H9 (cell line): ENCODE results near the gene KRTAP2-3. TPM values are rescaled to one million over a fixed set of nuclear protein-coding genes. Genes with fewer than 3 reads are reported as not detected.
"Not testable (repeated sequence)": the region's sequence is repeated elsewhere in the genome, so short reads cannot be mapped to it uniquely, and the experiment has no call there.

Source experiments
- DNase-seq: peaks from one replicate; pipeline ENCODE4 v3.0.0-alpha.2; 2017
- H2AFZ ChIP-seq: one replicate; pipeline ENCODE4 v1.6.1; 2013; ENCODE audit warnings: mild to moderate bottlenecking, low read length, control low read depth, moderate library complexity
- H2AK5ac ChIP-seq: 2 replicates; pipeline ENCODE4 v1.6.1; 2013; ENCODE audit warnings: low read length, control low read depth, mixed read lengths; ENCODE audit not compliant: insufficient read length
- H2BK120ac ChIP-seq: one replicate; pipeline ENCODE4 v1.6.1; 2013; ENCODE audit warnings: low read depth, mild to moderate bottlenecking, low read length, control low read depth, inconsistent platforms; ENCODE audit not compliant: poor library complexity, severe bottlenecking
- H2BK12ac ChIP-seq: 2 replicates; pipeline ENCODE4 v1.6.1; 2013; ENCODE audit warnings: low read length, control low read depth, mixed read lengths, low read depth; ENCODE audit not compliant: insufficient read length
- H2BK15ac ChIP-seq: 2 replicates; pipeline ENCODE4 v1.6.1; 2013; ENCODE audit warnings: low read depth, low read length, control low read depth
- H2BK20ac ChIP-seq: one replicate; pipeline ENCODE4 v1.6.1; 2013; ENCODE audit warnings: low read depth, mild to moderate bottlenecking, low read length, control low read depth, inconsistent platforms; ENCODE audit not compliant: poor library complexity, severe bottlenecking
- H2BK5ac ChIP-seq: 2 replicates; pipeline ENCODE4 v1.6.1; 2013; ENCODE audit warnings: low read length, control low read depth, mixed read lengths; ENCODE audit not compliant: insufficient read length
- H3K14ac ChIP-seq: 2 replicates; pipeline ENCODE4 v1.6.1; 2013; ENCODE audit warnings: low read length, control low read depth; ENCODE audit not compliant: insufficient read depth
- H3K18ac ChIP-seq: 2 replicates; pipeline ENCODE4 v1.6.1; 2013; ENCODE audit warnings: low read depth, mild to moderate bottlenecking, mixed read lengths, low read length, control low read depth; ENCODE audit not compliant: insufficient read length
- H3K23ac ChIP-seq: 2 replicates; pipeline ENCODE4 v1.6.1; 2013; ENCODE audit warnings: low read length, control low read depth, mixed read lengths, low read depth; ENCODE audit not compliant: insufficient read length
- H3K23me2 ChIP-seq: 2 replicates; pipeline ENCODE4 v1.6.1; 2013; ENCODE audit warnings: low read depth, mild to moderate bottlenecking, mixed read lengths, low read length, control low read depth; ENCODE audit not compliant: insufficient read length, poor library complexity, severe bottlenecking
- H3K27ac ChIP-seq: 2 replicates; pipeline ENCODE4 v1.5.1; 2013; ENCODE audit warnings: low read length, control low read depth, mixed read lengths, low read depth; ENCODE audit not compliant: insufficient read length
- H3K27me3 ChIP-seq: 2 replicates; pipeline ENCODE4 v1.6.1; 2013; ENCODE audit warnings: low read length, control low read depth, inconsistent platforms; ENCODE audit not compliant: insufficient read depth
- H3K4ac ChIP-seq: 2 replicates; pipeline ENCODE4 v1.6.1; 2013; ENCODE audit warnings: low read depth, mild to moderate bottlenecking, control low read depth, inconsistent platforms, low read length, moderate library complexity
- H3K4me1 ChIP-seq: 2 replicates; pipeline ENCODE4 v1.6.1; 2013; ENCODE audit warnings: low read length, control low read depth, inconsistent platforms; ENCODE audit not compliant: insufficient read depth
- H3K4me2 ChIP-seq: 2 replicates; pipeline ENCODE4 v1.6.1; 2013; ENCODE audit warnings: low read length, control low read depth, mixed read lengths; ENCODE audit not compliant: insufficient read length, insufficient read depth
- H3K56ac ChIP-seq: 2 replicates; pipeline ENCODE4 v1.6.1; 2013; ENCODE audit warnings: low read depth, mild to moderate bottlenecking, mixed read lengths, low read length, control low read depth; ENCODE audit not compliant: insufficient read length
- H3K79me1 ChIP-seq: 2 replicates; pipeline ENCODE4 v1.6.1; 2013; ENCODE audit warnings: low read depth, mild to moderate bottlenecking, moderate library complexity, low read length, control low read depth, inconsistent platforms; ENCODE audit not compliant: insufficient read depth, poor library complexity, severe bottlenecking
- H3K79me2 ChIP-seq: 2 replicates; pipeline ENCODE4 v1.6.1; 2013; ENCODE audit warnings: low read length, control low read depth, inconsistent platforms; ENCODE audit not compliant: insufficient read depth
- H3K9ac ChIP-seq: 2 replicates; pipeline ENCODE4 v1.6.1; 2013; ENCODE audit warnings: low read length, control low read depth, mixed read lengths; ENCODE audit not compliant: insufficient read length; ENCODE audit errors: extremely low read depth
- H3K9me3 ChIP-seq: one replicate; pipeline ENCODE4 v1.6.1; 2013; ENCODE audit warnings: low read depth, low read length, inconsistent platforms; ENCODE audit not compliant: control insufficient read depth
- H3T11ph ChIP-seq: one replicate; pipeline ENCODE4 v1.6.1; 2013; ENCODE audit warnings: mild to moderate bottlenecking, low read length, control low read depth, inconsistent platforms
- H4K20me1 ChIP-seq: one replicate; pipeline ENCODE4 v1.6.1; 2013; ENCODE audit not compliant: control insufficient read depth, insufficient read length, insufficient read depth
- H4K5ac ChIP-seq: 2 replicates; pipeline ENCODE4 v1.6.1; 2013; ENCODE audit warnings: low read depth, mild to moderate bottlenecking, mixed read lengths, low read length, control low read depth; ENCODE audit not compliant: insufficient read length
- H4K8ac ChIP-seq: replicated peaks from 2 replicates; pipeline ENCODE4 v1.6.1; 2013; ENCODE audit warnings: low read length, control low read depth, mixed read lengths, low read depth; ENCODE audit not compliant: insufficient read length
- H4K91ac ChIP-seq: 2 replicates; pipeline ENCODE4 v1.6.1; 2013; ENCODE audit warnings: low read depth, mild to moderate bottlenecking, moderate library complexity, mixed read lengths, low read length, control low read depth; ENCODE audit not compliant: insufficient read length
- H3K27ac Mint-ChIP-seq, 3 experiments: 2 replicates in 2 of 3; 3 replicates in 1 of 3; pipeline ENCODE4 v1.8.0; 2020 to 2021; ENCODE audit warnings: mixed read lengths in 3 of 3, mild to moderate bottlenecking in 1 of 3, moderate library complexity in 1 of 3
- H3K27me3 Mint-ChIP-seq: 2 replicates; pipeline ENCODE4 v1.8.0; 2021; ENCODE audit warnings: low read depth, mild to moderate bottlenecking, moderate library complexity, mixed read lengths
- H3K36me3 Mint-ChIP-seq, 3 experiments: 2 replicates in 2 of 3; 3 replicates in 1 of 3; pipeline ENCODE4 v1.8.0; 2020 to 2021; ENCODE audit warnings: low read depth in 3 of 3, mixed read lengths in 3 of 3; ENCODE audit not compliant: insufficient read depth in 1 of 3
- H3K4me1 Mint-ChIP-seq, 2 experiments: 2 replicates each; pipeline ENCODE4 v1.8.0; 2020; ENCODE audit warnings: mixed read lengths in 2 of 2
- H3K4me3 Mint-ChIP-seq, 2 experiments: 2 replicates in 1 of 2; 3 replicates in 1 of 2; pipeline ENCODE4 v1.8.0; 2020 to 2021; ENCODE audit warnings: mild to moderate bottlenecking in 2 of 2, mixed read lengths in 2 of 2, moderate library complexity in 1 of 2
- H3K9me3 Mint-ChIP-seq, 2 experiments: 2 replicates in 1 of 2; 3 replicates in 1 of 2; pipeline ENCODE4 v1.8.0; 2020; ENCODE audit warnings: mild to moderate bottlenecking in 2 of 2, mixed read lengths in 2 of 2, moderate library complexity in 1 of 2
- WGBS: extraction: QIAGEN DNeasy Blood & Tissue Kit; methylation state at CpG from one replicate; pipeline ENCODE4 v1.1.7; 2013; ENCODE audit warnings: missing lambda C conversion rate, low lambda C conversion rate, mixed read lengths; ENCODE audit not compliant: insufficient read length; ENCODE audit errors: extremely low coverage; 5-methylcytosine and 5-hydroxymethylcytosine counted together
- total RNA-seq: library from RNA; stranded (reverse); gene quantifications from 2 replicates; pipeline ENCODE4 v1.2.1, GENCODE V29; 2021
- TF ChIP-seq, protein P1 (sequence below): fragments of 200-600 bp; sonication (generic); conservative IDR thresholded peaks from 3 replicates; pipeline ENCODE4 v1.8.0; 2021; ENCODE audit warnings: antibody characterized with exemption, mild to moderate bottlenecking

KRTAP2-3 gene
- total RNA-seq, 1 experiment from 2014 or later: not detected

DNA sequence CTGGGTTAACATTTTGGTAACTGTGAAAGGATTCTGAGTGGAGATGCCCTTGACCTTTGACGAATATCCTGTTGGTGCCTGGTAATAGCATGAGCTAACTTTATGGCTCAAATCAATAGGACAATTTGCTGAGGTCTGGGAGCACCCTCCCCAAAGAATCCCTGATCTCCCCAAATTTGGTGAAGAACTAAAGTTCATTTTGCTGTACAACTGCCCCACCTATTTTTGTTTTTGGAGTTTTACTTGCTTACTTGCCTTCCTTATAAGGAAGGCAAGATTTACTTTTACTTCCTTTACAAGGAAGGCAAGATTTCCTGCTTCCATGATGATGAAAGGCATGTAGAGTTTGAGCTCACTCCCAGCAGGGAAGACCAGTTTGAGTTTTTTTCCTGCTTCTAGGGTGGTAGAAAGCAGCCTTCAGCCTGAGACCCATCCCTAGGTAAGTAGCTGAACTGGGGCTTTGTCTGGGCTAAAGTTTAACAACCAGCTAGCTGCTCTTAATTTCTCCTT lies 48.1 kb upstream of the KRTAP2-3 start:
- H2BK15ac ChIP-seq: no peak overlapping the region
- no peak for DNase-seq
- peak overlapping the region in 2 of 3 experiments; percentile 69 to 80; a peak in 4 of 7 replicates for H3K27ac Mint-ChIP-seq
- no peak overlapping the region for H3K18ac ChIP-seq
- no peak overlapping the region for H3K4me3 Mint-ChIP-seq
- H3K56ac ChIP-seq: no peak overlapping the region
- no peak overlapping the region for H2BK5ac ChIP-seq
- H3K9ac ChIP-seq: no peak overlapping the region
- no peak overlapping the region for H2BK120ac ChIP-seq
- H3K27me3 ChIP-seq: no peaks in the 10 kb centered on the region
- H3K27me3 Mint-ChIP-seq: no peaks in the 10 kb centered on the region
- no peak overlapping the region for H2BK12ac ChIP-seq
- H3K14ac ChIP-seq: no peak overlapping the region
- H4K20me1 ChIP-seq: no peaks in the 10 kb centered on the region
- no peaks in the 10 kb centered on the region for H3K23me2 ChIP-seq
- WGBS: no CpG with 5 or more reads among the region's 1 CpG
- no peak overlapping the region for H3K4ac ChIP-seq
- no peak overlapping the region for H2BK20ac ChIP-seq
- no peaks in the 10 kb centered on the region for H3K79me2 ChIP-seq
- TF ChIP-seq, protein P1, sequence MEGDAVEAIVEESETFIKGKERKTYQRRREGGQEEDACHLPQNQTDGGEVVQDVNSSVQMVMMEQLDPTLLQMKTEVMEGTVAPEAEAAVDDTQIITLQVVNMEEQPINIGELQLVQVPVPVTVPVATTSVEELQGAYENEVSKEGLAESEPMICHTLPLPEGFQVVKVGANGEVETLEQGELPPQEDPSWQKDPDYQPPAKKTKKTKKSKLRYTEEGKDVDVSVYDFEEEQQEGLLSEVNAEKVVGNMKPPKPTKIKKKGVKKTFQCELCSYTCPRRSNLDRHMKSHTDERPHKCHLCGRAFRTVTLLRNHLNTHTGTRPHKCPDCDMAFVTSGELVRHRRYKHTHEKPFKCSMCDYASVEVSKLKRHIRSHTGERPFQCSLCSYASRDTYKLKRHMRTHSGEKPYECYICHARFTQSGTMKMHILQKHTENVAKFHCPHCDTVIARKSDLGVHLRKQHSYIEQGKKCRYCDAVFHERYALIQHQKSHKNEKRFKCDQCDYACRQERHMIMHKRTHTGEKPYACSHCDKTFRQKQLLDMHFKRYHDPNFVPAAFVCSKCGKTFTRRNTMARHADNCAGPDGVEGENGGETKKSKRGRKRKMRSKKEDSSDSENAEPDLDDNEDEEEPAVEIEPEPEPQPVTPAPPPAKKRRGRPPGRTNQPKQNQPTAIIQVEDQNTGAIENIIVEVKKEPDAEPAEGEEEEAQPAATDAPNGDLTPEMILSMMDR: no peak
- peaks cover 33% of the 10 kb centered on the region in 2 experiments for H3K9me3 Mint-ChIP-seq
- H3K36me3 Mint-ChIP-seq: peaks cover 17 to 31% (median 22%) of the 10 kb centered on the region in 3 experiments
- H3K4me2 ChIP-seq: no peak overlapping the region
- no peak overlapping the region for H3K27ac ChIP-seq
- H4K5ac ChIP-seq: no peak overlapping the region
- H3K23ac ChIP-seq: no peak overlapping the region
- H2AK5ac ChIP-seq: no peak overlapping the region
- H3K79me1 ChIP-seq: no peaks in the 10 kb centered on the region
- H4K8ac ChIP-seq: no peak overlapping the region
- peaks cover 37 to 40% of the 10 kb centered on the region in 2 experiments for H3K4me1 Mint-ChIP-seq
- H3T11ph ChIP-seq: no peak overlapping the region
- no peak overlapping the region for H4K91ac ChIP-seq
- H2AFZ ChIP-seq: no peak overlapping the region
- H3K4me1 ChIP-seq: peaks cover 6% of the 10 kb centered on the region; the same call in 1 of the 2 replicates
- H3K9me3 ChIP-seq: peaks cover 4% of the 10 kb centered on the region

DNA sequence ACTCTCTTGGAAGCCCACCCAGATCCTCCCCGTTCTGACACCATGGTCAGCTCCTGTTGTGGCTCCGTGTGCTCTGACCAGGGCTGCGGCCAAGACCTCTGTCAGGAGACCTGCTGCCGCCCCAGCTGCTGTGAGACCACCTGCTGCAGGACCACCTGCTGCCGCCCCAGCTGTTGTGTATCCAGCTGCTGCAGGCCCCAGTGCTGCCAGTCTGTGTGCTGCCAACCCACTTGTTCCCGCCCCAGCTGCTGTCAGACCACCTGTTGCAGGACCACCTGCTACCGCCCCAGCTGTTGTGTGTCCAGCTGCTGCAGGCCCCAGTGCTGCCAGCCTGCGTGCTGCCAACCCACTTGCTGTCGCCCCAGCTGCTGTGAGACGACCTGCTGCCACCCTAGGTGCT lies 45.4 kb upstream of the KRTAP2-3 start, which contains the start of gene KRTAP4-9:
Gene KRTAP4-9 (plus strand): TSS at position 43 of the 400 bp plus-strand sequence. CDS start 0 bp downstream, at position 43.
- Mint-ChIP-seq H3K27ac (peak within 1 kb of the TSS; percentile 17 to 89 (median 81); a peak in 4 of 7 replicates), H3K36me3 (peaks cover 9 to 14% (median 11%) of the 10 kb centered on the region in 3 experiments), H3K4me1 (peaks cover 51% of the 10 kb centered on the region in 2 experiments), H3K9me3 (peaks cover 12 to 15% of the 10 kb centered on the region in 2 experiments)
- H2BK120ac ChIP-seq, H4K8ac ChIP-seq, H3K79me2 ChIP-seq, DNase-seq, H4K91ac ChIP-seq, H3K18ac ChIP-seq, H3K56ac ChIP-seq, H3K27me3 ChIP-seq, H2BK12ac ChIP-seq, H3K4me1 ChIP-seq, H3K14ac ChIP-seq, H2AK5ac ChIP-seq, H2BK15ac ChIP-seq, H3K9me3 ChIP-seq, H4K5ac ChIP-seq, H4K20me1 ChIP-seq, H3K23ac ChIP-seq, H3K9ac ChIP-seq, H2BK20ac ChIP-seq, H3K27me3 Mint-ChIP-seq, H3K27ac ChIP-seq, H3K4me2 ChIP-seq, H2AFZ ChIP-seq, H3T11ph ChIP-seq, H2BK5ac ChIP-seq, H3K4ac ChIP-seq, H3K79me1 ChIP-seq, H3K23me2 ChIP-seq, H3K4me3 Mint-ChIP-seq: not testable (repeated sequence)
- WGBS: no CpG with 5 or more reads among the region's 10 CpGs
